ENCODE data around the gene ZNF322. TPM values are rescaled to one million over a fixed set of nuclear protein-coding genes. Genes with fewer than 3 reads are reported as not detected.

Gene ZNF322
- total RNA-seq, 1 experiment from 2014 or later, result 18.1 TPM

GRCh38 chr6:26623339-26623859 lies 36.1 kb downstream of the ZNF322 start:
- DNase-seq (ENCODE audit: extremely low read depth, low read depth), result no peak

GRCh38 chr6:26613689-26614683 lies 45.6 kb downstream of the ZNF322 start:
- DNase-seq (ENCODE audit: extremely low read depth, low read depth), result no peak

GRCh38 chr6:26613201-26613600 lies 46.3 kb downstream of the ZNF322 start:
- DNase-seq (ENCODE audit: extremely low read depth, low read depth), result no peak

- DNase-seq (ENCODE audit: extremely low read depth, low read depth), result no peak
Measured at GRCh38 chr6:26611599-26611998, 47.9 kb downstream of the ZNF322 start.

- DNase-seq (ENCODE audit: extremely low read depth, low read depth), result no peak
Measured at GRCh38 chr6:26609463-26609862, 50.1 kb downstream of the ZNF322 start.

- peak; percentile 56 for DNase-seq (ENCODE audit: extremely low read depth, low read depth)
Measured at GRCh38 chr6:26607434-26608230, 51.9 kb downstream of the ZNF322 start.

GRCh38 chr6:26604797-26605196 lies 54.7 kb downstream of the ZNF322 start:
- DNase-seq (ENCODE audit: extremely low read depth, low read depth), result no peak

GRCh38 chr6:26604026-26604425 lies 55.5 kb downstream of the ZNF322 start:
- no peak for DNase-seq (ENCODE audit: extremely low read depth, low read depth)

- DNase-seq (ENCODE audit: extremely low read depth, low read depth), result no peak
Measured at GRCh38 chr6:26602262-26602661, 57.3 kb downstream of the ZNF322 start.

GRCh38 chr6:26600759-26601158 lies 58.8 kb downstream of the ZNF322 start:
- DNase-seq (ENCODE audit: extremely low read depth, low read depth), result no peak

- no peak for DNase-seq (ENCODE audit: extremely low read depth, low read depth)
Measured at GRCh38 chr6:26599591-26599990, 60.0 kb downstream of the ZNF322 start.

- no peak for DNase-seq (ENCODE audit: extremely low read depth, low read depth)
Measured at GRCh38 chr6:26599134-26599533, 60.4 kb downstream of the ZNF322 start.

- DNase-seq (ENCODE audit: extremely low read depth, low read depth), result no peak
Measured at GRCh38 chr6:26598267-26598666, 61.3 kb downstream of the ZNF322 start.

GRCh38 chr6:26597821-26598220 lies 61.7 kb downstream of the ZNF322 start:
- no peak for DNase-seq (ENCODE audit: extremely low read depth, low read depth)

GRCh38 chr6:26597389-26597766 lies 62.2 kb downstream of the ZNF322 start:
- no peak for DNase-seq (ENCODE audit: extremely low read depth, low read depth)

- peak; percentile 97 for DNase-seq (ENCODE audit: extremely low read depth, low read depth)
Measured at GRCh38 chr6:26596579-26597388, 62.8 kb downstream of the ZNF322 start, which contains the start of gene ABT1. Gene ABT1 (plus strand): TSS chr6:26596953. CDS start chr6:26596983, 30 bp downstream.

- peak; percentile 82 for DNase-seq (ENCODE audit: extremely low read depth, low read depth)
Measured at GRCh38 chr6:26595669-26596269, 63.8 kb downstream of the ZNF322 start.

GRCh38 chr6:26594730-26595632 lies 64.6 kb downstream of the ZNF322 start:
- peak; percentile 74 for DNase-seq (ENCODE audit: extremely low read depth, low read depth)

- no peak for DNase-seq (ENCODE audit: extremely low read depth, low read depth)
Measured at GRCh38 chr6:26594131-26594498, 65.4 kb downstream of the ZNF322 start.

Measured in NCI-H460 (cell line).